Right renal cortex interstitium (tissue), 3 donors: Measurements from ENCODE around the gene EXOC8. TPM values are rescaled to one million over a fixed set of nuclear protein-coding genes. Genes with fewer than 3 reads are reported as not detected.
A peak's percentile ranks its signal among the peaks of the same experiment; 100 is the strongest.
"Not testable (repeated sequence)": the region's sequence is repeated elsewhere in the genome, so short reads cannot be mapped to it uniquely, and the experiment has no call there.

Experiments used
- DNase-seq, 3 donors: peaks; one replicate each; pipeline ENCODE4 v3.0.0-alpha.2; 2013; ENCODE audit warnings: low read depth in 3 of 3, low spot score in 2 of 3
- polyA plus RNA-seq, 3 donors: library from polyadenylated mRNA; unstranded; fragments of 120-200 nt; gene quantifications; one replicate each; pipeline ENCODE4 v1.2.1, GENCODE V29; 2013; ENCODE audit not compliant: insufficient read length in 3 of 3

EXOC8 gene
- polyA plus RNA-seq, 3 donors: 10.6 to 11.9 (median 11.8) TPM

DNA sequence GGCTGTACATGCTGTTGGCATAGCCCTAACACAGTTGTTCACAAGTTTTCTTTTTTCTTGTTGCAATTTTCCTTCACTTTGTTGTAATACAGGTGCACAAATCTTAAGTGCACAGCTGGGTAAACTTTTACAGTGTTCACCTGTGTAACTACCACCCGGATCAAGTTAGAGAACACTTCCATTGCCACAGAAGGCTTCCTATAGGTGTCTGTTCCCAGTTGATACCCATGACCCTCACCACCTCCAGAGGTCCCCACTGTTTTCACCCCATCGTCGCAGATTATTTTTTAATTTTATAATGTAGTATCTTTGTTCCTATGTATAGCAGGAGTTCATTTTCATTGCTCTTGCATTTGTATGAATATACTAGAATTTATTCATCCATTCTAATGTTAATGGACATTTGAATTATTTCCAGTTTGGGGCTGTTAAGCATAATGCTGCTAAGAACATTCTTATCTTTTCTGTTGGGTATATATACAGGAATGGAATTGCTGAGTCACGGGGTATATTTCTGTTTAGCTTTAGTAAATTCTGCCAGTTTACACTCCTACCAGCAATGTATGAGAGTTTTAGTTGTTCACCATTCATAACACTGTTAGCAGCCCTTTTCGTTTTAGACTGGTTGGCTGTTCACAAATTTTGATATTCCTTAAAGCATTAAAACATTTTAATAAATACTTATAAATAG lies 16.8 kb upstream of the EXOC8 start:
- no peak for DNase-seq

DNA sequence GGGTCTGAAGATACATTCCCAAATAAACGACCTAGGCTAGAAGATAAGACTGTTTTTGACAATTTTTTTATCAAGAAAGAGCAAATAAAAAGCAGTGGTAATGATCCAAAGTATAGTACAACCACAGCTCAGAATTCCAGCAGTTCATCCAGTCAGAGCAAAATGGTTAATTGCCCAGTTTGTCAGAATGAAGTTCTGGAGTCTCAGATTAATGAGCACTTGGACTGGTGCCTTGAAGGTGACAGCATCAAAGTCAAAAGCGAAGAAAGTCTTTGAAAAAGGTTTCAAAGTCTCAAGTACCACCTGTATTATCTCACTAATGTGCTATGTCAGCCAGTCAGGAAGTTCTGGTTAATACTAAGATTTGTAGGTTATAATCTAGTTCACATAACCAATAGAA lies 15.4 kb upstream of the EXOC8 start:
- no peak for DNase-seq

DNA sequence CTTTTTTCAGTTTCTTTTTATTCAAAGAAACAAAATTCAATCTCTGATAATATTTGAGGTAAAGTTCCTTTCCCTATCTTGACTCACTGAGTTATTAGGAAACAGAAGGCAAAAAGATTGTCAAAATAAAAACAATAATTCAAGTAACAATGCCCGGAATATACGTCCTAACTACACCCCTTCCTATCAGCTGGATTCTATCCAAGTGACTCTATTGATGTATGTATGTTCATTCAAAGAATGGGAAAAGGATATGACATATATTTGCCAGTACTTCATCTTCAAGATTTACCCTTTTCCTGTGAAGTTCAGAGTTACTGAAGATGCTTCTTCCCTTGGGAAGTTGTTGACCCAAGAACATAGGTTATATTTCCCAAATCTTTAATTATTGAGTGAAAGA lies 14.2 kb upstream of the EXOC8 start:
- no peak for DNase-seq

DNA sequence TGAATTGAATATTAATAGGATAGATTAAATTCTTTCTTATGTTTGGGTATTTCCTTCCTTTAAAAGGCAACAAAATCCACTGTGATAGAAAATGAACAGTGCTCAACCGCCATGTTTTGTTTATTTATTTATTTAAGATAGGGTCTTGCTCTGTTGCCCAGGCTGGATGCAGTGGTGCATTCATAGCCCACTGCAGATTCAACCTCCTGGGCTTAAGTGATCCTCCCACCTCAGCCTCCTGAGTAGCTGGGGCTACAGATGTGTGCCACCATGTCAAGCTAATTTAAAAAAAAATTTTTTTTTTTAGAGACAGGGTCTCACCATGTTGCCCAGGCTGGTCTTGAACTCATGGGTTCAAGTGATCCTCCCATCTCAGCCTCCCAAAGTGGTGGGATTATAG lies 11.2 kb upstream of the EXOC8 start:
- not testable (repeated sequence) for DNase-seq

DNA sequence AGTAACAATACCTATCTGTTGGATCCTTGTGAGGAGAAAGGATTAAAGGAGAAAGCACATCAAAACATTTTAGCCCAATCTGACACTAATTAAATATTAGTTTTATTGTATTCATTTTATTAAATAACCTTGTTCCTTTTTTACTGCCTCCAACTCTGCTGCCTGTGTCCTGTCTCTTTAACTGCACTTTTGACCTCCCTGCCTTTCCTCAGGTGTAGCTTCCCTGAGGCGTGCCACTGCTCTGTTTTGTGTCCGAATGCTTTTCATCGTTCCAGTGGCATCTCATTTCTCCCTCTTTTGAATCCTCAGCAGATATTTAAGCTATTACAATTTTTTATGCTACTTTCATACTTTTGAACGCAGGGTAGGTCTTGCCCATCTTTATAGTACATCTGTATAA lies 10.8 kb upstream of the EXOC8 start:
- DNase-seq: no peak

DNA sequence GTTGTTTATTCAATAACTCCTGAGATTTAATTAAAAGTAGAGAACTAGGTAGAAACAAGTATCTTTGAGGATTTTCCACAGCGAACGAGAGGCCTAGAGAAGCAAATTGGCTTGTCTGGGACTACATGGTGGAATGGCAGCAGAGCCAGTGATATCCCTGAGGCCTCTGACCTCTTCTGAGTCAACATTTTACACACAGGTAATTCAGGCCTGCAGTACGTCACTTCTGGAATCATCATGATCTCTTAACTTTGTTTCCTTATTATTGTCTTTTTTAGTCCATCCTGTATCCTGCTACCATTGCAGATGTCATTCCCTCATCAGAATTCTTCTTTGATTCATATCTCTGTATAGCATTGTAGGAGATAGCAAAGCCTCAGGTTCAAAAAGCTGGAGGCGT lies 10.3 kb upstream of the EXOC8 start:
- no peak for DNase-seq

DNA sequence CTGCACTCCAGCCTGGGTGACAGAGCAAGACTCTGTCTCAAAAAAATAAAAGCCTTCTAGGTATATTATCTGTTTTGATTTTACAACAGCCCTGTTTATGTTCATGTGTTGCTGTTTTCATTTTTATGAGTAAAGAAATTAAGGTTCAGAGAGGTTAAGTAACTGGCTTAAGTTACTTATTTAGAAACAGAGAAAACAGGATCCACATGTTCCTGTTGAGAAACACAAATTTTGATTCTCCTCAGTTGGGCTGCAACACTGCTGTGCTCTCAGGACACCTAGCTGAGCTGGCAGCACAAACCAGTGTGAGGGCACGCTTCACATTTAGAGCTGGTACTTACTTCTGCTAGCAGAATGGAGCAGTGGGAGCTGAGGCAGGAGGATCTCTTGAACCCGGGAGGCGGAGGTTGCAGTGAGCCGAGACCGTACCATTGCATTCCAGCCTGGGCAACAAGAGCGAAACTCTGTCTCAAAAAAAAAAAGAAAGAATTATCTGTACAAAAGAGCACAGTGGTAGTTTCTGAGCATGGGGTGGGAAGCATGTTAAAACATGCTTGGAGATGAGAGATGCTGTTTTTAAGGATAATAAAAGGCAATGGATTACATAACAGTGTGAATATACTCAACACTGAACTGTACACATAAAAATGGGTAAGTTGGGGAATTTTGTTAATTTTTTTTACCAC lies 2.8 kb upstream of the EXOC8 start:
- DNase-seq: no peak

DNA sequence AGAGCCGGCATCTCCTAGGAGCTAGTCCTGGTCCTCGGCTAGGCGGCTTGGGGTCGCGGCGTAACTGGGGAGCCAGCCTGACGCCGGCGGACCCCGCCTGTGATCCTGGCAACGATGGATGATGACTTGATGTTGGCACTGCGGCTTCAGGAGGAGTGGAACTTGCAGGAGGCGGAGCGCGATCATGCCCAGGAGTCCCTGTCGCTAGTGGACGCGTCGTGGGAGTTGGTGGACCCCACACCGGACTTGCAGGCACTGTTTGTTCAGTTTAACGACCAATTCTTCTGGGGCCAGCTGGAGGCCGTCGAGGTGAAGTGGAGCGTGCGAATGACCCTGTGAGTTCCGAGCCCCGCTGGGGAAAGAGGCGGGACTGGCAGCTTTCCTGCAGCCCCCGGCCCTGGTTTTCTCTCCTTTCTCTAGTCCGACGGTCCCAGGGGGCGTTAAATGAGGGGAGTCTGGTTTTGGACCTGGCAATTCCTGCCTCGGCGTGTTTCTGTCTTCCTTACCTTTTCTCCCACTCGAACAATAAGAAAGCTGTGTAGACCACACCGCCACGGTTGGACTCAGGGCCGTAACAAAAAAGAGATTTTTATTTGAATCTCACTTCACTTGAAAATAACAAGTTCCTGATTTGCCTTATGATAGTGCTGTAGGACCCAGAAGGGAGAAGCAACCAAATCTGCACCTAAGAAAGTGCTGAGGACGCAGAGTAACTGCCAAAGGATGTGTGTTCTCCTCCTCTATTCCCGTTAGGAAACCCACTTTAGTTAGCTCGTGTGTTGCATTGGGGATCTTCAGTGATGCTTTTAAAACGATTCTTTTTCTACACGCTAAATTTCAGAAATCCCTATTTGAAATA lies 847 bp upstream of the EXOC8 start, which contains the start of gene SPRTN:
SPRTN (plus strand) TSS at position 24 of the 859 bp plus-strand sequence; CDS start at position 115, 91 bp downstream.
- peak in 1 of 3 donors; percentile 36 for DNase-seq

DNA sequence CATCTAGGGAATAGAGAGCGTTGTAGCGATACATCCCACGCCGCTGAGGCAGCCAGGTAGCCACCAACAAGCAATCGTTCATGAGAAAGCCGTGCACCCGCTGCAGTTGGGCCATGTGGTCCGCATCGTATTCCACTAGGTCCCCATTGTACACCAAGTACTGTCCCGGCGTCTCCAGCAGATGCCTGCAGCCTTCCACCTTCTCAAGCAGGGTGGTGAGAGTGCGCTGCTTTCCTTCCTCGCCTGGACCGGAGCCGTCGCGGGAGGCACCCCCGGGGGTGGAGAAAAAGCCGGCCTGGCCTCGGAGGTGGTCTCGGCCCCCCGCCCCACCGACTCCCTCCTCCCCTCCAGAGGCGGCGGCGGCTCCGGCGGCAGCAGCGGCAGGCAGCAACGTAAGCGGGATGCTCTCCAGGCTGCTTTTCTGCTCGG lies 595 bp downstream of the EXOC8 start:
- no peak for DNase-seq

DNA sequence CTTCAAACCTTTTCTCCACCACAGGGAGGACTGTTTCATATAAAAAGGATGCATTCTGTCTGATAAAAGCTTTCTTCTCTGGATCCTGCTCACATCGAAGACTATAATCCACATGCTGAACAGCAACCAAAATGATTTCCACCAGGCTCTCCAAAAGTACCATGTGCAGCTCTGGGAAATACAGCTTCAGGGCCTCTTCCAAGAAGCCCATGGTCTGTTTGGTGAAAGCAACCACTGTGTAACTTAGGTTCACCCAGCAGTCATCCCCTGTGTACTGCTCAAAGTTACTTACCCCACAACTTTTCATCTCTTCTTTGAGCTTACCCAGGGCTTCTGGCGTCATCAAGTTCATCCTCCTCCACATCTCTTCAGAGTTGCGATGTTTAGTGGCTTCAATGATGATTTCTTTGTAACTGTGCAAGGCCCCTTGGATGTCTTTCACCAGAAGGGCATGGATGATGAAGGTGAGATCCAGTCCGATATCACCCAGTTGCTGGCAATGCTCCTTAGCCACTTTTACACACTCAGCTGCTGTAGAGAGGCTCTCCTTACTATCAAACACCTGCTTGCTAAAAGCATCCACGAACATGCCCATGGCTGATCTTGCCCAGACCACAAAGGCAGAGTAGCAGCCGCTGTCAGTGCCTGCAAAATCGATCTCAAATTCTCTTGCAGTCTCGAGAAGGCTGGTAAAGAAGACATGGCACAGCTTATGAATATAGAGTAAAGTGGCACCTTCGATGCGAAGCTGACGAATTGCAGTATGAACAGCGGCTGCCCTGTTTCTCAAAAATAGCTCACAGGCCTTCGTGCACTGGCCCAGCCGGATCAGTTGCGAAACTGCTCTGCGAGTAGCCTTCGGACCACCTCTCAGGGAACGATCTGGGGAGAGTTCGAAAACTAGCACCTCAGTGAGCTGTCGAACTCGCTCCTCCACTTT lies 1.7 kb downstream of the EXOC8 start:
- DNase-seq: no peak

DNA sequence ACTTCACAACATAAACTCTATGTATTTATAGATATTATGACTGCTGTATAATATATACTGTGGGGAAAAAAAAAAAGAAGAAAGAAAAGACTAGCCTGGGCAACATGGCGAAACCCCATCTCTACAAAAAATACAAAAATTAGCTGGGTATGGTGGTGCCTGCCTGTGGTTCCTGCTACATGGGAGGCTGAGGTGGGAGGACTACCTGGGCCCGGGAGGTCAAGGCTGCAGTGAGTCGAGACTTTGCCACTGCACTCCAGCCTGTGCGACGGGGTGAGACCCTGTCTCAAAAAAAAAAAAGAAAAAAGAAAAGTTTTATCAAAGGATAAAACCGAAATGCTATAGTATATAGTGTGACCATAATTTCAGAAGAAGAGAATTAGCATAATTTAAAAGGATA lies 2.7 kb downstream of the EXOC8 start:
- no peak for DNase-seq

DNA sequence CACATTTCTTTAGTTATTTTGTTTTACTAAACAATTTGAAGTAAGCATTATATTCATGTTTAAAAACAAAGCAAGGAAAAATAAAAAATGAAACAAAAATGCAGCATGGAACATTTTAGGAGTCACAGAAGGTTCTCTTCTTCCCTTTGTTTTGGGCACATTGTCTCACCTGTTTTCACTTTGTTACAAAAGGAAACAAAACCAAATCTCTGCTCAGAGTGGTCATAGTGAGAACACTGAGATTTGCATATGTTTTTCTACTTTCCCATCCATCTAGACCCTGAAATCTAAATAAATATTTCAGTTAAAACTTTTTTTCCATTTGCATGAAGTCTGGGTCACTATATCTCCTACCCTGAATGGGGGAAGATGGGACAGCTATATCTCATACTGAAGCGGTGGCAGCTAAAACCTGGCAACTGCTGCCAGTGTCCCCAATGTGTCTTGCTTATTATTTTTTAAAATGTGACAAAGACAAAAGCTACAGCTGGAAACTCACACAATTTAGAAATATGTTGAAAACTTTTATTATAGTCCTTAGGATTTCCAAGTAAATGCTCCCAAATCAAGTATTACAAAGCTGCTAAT lies 3.5 kb downstream of the EXOC8 start:
- DNase-seq: no peak

DNA sequence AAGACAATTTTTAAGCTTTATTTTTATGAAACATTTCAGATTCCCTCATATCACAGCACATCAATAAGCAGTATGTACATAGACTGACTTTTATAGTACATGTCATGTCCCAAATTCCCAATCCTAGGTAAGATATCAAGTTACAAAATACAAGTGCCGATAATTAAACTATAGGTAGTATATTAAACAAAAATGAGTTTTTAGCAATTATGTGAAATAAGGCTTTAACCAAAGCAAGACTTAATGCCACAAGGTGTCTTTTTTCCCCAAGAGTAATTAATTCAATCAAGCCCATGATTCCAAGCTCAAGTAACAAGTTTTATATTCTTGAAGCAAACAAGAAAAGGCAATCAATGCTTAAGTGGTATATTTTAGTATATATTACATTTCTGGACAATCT lies 4.9 kb downstream of the EXOC8 start:
- no peak for DNase-seq

DNA sequence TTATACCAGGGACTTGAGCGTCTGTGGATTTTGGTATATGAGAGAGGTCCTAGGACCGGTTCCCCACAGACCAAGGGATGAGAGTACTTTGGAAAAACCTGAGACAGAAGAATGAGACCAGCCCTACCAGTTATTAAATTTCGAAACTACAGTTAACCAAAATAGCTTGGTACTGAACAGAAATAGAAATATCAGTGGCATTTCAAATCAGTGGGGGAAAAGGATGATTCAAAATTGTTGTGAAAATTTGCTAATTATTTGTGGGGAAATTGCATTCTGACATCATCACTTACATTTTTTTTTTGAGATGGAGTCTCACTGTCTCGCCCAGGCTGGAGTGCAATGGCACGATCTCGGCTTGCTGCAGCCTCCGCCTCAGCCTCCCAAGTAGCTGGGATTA lies 8.2 kb downstream of the EXOC8 start:
- DNase-seq: no peak

DNA sequence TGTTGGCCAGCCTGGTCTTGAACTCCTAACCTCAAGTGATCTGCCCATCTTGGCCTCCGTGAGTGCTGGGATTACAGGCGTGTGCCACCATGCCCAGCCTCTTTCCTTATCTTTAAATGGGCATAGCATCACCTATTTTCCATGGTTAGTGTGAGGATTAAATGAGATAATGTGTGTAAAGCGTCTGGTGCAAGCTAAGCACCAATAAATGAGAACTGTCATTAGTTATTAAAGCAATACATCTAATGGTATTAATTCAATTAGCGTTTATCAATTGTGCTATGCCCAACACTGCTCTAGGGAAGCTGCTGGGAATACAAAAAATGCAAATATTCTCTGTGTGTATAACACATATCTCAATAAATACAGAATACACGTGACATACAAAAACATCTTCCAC lies 10.0 kb downstream of the EXOC8 start:
- no peak for DNase-seq

DNA sequence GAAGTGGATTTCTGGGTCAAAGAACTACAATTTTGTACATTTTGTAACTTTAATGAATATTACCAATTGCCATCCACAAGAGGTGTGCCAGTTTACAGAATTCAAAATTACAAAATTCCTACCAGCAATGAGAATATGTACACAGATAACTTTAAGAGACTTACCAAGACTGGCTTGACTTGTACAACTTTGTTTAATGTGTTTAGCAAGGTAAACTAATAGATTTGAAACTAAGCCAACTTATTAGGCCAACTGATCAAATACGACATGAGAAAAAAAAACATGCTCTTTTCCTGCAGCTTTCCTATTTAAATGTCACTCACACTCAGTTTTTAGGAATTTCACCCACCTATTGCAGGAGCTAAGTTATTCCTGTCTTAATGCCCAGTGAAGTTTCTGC lies 11.4 kb downstream of the EXOC8 start:
- DNase-seq: no peak

DNA sequence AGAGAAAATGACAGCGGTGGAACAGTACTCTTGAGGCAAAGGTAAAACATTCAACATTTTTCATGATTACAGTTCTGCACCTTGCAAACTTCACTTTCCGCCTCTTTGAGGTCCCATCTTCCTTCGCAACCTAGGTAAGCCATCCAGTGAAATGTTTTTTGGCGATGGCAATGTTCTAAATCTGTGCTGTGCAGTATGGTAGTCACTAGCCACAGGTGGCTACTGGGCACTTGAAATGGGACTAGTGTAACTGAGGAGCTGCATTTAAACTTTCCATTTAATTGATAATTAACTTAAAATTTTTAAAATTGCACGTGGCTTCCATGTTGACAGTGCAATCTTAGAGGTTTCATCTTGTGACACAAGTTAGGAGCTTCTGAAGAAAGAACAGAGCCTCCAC lies 13.0 kb downstream of the EXOC8 start:
- no peak for DNase-seq

DNA sequence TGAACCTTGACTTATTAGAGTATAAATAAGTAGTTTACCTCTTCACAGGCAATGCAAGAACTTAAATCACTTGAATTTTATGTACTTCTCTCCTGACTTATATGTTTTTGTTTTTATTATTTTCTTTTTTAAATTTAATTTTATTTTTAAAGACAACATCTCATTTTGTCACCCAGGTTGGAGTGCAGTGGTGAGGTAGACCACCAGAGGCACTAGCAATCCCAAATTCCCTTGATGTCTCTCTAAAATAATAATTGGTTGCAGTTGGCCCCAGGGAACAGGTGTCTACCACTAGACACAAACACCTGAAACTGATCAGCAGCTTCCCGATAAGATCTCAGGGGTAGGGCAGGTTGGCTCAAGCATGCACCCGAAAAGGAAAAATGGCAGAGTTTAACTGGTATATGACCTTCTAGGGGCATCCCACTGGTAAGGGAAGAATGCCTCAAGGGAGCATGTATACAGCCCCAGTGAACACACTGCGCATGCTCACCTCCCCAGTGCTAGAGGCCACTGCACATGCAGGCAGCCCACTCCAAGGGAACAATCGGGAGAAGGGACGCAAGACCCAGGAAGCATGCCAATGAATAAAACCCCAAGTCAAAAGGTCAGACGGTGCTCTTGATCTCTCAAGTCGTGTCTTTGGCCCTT lies 14.6 kb downstream of the EXOC8 start:
- no peak for DNase-seq

DNA sequence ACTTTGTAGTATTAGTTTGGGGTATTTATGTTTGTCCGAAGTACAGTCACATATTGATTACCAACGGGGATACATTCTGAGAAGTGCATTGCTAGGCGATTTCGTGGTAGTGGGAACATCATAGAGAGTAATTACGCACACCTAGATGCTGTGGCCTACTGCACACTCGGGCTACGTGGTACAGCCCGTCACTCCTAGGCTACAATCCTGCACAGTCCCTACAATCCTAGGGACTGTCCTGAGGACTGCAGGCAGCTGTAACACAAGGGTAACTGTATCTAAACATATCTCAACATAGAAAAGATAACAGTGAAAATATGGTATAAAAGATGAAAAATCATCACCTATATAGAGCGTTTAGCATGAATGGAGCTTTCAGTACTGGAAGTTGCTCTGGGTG lies 18.6 kb downstream of the EXOC8 start:
- no peak for DNase-seq

DNA sequence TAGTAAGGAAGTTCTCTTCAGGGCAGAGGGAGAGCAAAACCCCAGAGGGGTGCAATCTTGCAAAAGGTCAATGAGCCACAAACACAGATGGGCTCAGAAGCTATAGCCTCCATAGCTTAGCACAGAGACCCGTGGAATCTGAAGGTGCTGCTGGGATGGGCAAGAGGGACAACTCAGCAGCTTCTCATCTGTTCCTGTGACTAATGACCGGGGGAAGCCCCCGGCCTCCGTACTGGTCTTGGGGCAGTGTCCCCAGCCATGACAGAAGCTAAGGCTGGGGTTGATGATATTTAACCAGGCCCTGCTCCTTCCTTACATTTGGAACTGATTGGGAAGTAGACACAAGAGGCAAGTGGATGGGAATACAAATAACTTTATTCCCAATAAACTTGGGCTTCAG lies 19.1 kb downstream of the EXOC8 start:
- DNase-seq: no peak
